IMR-90 (cell line): Measurements from ENCODE around the gene EDEM3. TPM values are rescaled to one million over a fixed set of nuclear protein-coding genes. Genes with fewer than 3 reads are reported as not detected.

Experiments
- ATAC-seq: fragments of 200-7000 bp; cut with Tn5 transposase; 2 replicates; pipeline ENCODE4 v1.9.1; 2020; ENCODE audit warnings: low read depth, mild to moderate bottlenecking, moderate library complexity
- BruUV-seq: library from RNA; stranded (reverse); fragments of 400-500 nt; replicated peaks from 2 replicates; lab custom pipeline; 2021; lab: Mats Ljungman, UMichigan
- CTCF ChIA-PET: fragments of 300-600 bp; formaldehyde crosslinking; extraction: SDS; loops from one replicate; lab custom pipeline; 2021; ENCODE audit warnings: antibody characterized with exemption; lab: Yijun Ruan, JAX
- POLR2A ChIA-PET: fragments of 300-600 bp; sonication (Branson Sonifier 250); formaldehyde crosslinking; loops from one replicate; lab custom pipeline; 2022; ENCODE audit warnings: antibody characterized with exemption; ENCODE audit not compliant: unreplicated experiment; lab: Charles Lee
- DNase-seq: peaks from one replicate; pipeline ENCODE4 v3.0.0; 2013
- H2AFZ ChIP-seq: replicated peaks from 2 replicates; pipeline ENCODE3; 2013; ENCODE audit warnings: low read length, mild to moderate bottlenecking; ENCODE audit not compliant: poor library complexity
- H2AK5ac ChIP-seq: 2 replicates; pipeline ENCODE4 v1.6.1; 2013; ENCODE audit warnings: low read depth, low read length, inconsistent platforms
- H2AK9ac ChIP-seq: replicated peaks from 2 replicates; pipeline ENCODE3; 2013; ENCODE audit warnings: mild to moderate bottlenecking, low read depth, low read length, moderate library complexity; ENCODE audit not compliant: poor library complexity
- H2BK120ac ChIP-seq: 2 replicates; pipeline ENCODE4 v1.6.1; 2013; ENCODE audit warnings: low read depth, low read length, inconsistent platforms
- H2BK15ac ChIP-seq: 3 replicates; pipeline ENCODE4 v1.6.1; 2013; ENCODE audit warnings: low read depth, low read length, inconsistent platforms
- H2BK20ac ChIP-seq: 2 replicates; pipeline ENCODE4 v1.6.1; 2013; ENCODE audit warnings: low read depth, mild to moderate bottlenecking, inconsistent platforms, low read length, moderate library complexity
- H2BK5ac ChIP-seq: 2 replicates; pipeline ENCODE4 v1.6.1; 2013; ENCODE audit warnings: mild to moderate bottlenecking, low read depth, low read length, inconsistent platforms; ENCODE audit not compliant: poor library complexity, severe bottlenecking
- H3K14ac ChIP-seq: replicated peaks from 2 replicates; pipeline ENCODE4 v1.6.1; 2013; ENCODE audit warnings: low read depth, low read length, inconsistent platforms
- H3K18ac ChIP-seq: 2 replicates; pipeline ENCODE4 v1.6.1; 2013; ENCODE audit warnings: low read depth, low read length, control low read depth
- H3K23ac ChIP-seq: 2 replicates; pipeline ENCODE4 v1.6.1; 2013; ENCODE audit warnings: low read depth, low read length, inconsistent platforms
- H3K27ac ChIP-seq: 2 replicates; pipeline ENCODE4 v1.5.1; 2013; ENCODE audit warnings: mild to moderate bottlenecking, control low read depth, low read length; ENCODE audit not compliant: insufficient read depth
- H3K27me3 ChIP-seq: 2 replicates; pipeline ENCODE4 v1.6.1; 2013; ENCODE audit warnings: low read length; ENCODE audit not compliant: control insufficient read depth, insufficient read depth
- H3K36me3 ChIP-seq: 2 replicates; pipeline ENCODE4 v1.6.1; 2013; ENCODE audit warnings: low read length, mixed read lengths; ENCODE audit not compliant: control insufficient read depth, insufficient read depth
- H3K4ac ChIP-seq: 2 replicates; pipeline ENCODE4 v1.6.1; 2013; ENCODE audit warnings: low read depth, low read length, inconsistent platforms
- H3K4me1 ChIP-seq: 2 replicates; pipeline ENCODE4 v1.6.1; 2013; ENCODE audit warnings: low read length, mixed read lengths; ENCODE audit not compliant: control insufficient read depth, insufficient read depth
- H3K4me2 ChIP-seq: 2 replicates; pipeline ENCODE4 v1.6.1; 2013; ENCODE audit warnings: low read depth, mild to moderate bottlenecking, control low read depth, low read length, moderate library complexity
- H3K4me3 ChIP-seq: 2 replicates; pipeline ENCODE4 v1.5.1; 2013; ENCODE audit warnings: low read depth, mild to moderate bottlenecking, control low read depth, low read length, moderate library complexity; ENCODE audit not compliant: insufficient read depth
- H3K56ac ChIP-seq: 2 replicates; pipeline ENCODE4 v1.6.1; 2013; ENCODE audit warnings: low read length, inconsistent platforms; ENCODE audit not compliant: insufficient read depth; ENCODE audit errors: extremely low read depth
- H3K79me1 ChIP-seq, 2 experiments: 2 replicates each; pipeline ENCODE4 v1.6.1; 2013; ENCODE audit warnings: low read length in 2 of 2, inconsistent platforms in 1 of 2, low read depth in 1 of 2
- H3K9ac ChIP-seq: 2 replicates; pipeline ENCODE4 v1.6.1; 2013; ENCODE audit warnings: low read depth, low read length, control low read depth
- H3K9me1 ChIP-seq: 2 replicates; pipeline ENCODE4 v1.6.1; 2013; ENCODE audit warnings: low read length, inconsistent platforms; ENCODE audit not compliant: insufficient read depth
- H3K9me3 ChIP-seq: 2 replicates; pipeline ENCODE4 v1.6.1; 2013; ENCODE audit warnings: low read length; ENCODE audit not compliant: control insufficient read depth, insufficient read depth
- H4K20me1 ChIP-seq: 2 replicates; pipeline ENCODE4 v1.6.1; 2013; ENCODE audit warnings: low read length, inconsistent platforms; ENCODE audit not compliant: insufficient read depth
- H4K5ac ChIP-seq: 2 replicates; pipeline ENCODE4 v1.6.1; 2013; ENCODE audit warnings: mild to moderate bottlenecking, low read depth, low read length, control low read depth
- H4K8ac ChIP-seq, 2 experiments: 2 replicates each; pipeline ENCODE4 v1.6.1; 2013; ENCODE audit warnings: low read depth in 2 of 2, low read length in 2 of 2, control low read depth in 1 of 2, inconsistent platforms in 1 of 2
- H4K91ac ChIP-seq: 2 replicates; pipeline ENCODE4 v1.6.1; 2013; ENCODE audit warnings: low read depth, low read length, inconsistent platforms; ENCODE audit not compliant: insufficient read depth
- BHLHE40 ChIP-seq: fragments of 150-350 bp; IDR thresholded peaks from 2 replicates; pipeline ENCODE4 v1.6.1; 2016; ENCODE audit warnings: mild to moderate bottlenecking, low read depth, low read length
- CEBPB ChIP-seq: IDR thresholded peaks from 2 replicates; pipeline ENCODE4 v1.6.1; 2012; ENCODE audit warnings: low read depth, low read length, improper control_type of control experiment
- CHD1 ChIP-seq: IDR thresholded peaks from 2 replicates; pipeline ENCODE4 v1.6.1; 2012; ENCODE audit warnings: low read depth, low read length, improper control_type of control experiment
- CTCF ChIP-seq: conservative IDR thresholded peaks from 2 replicates; pipeline ENCODE4 v1.5.1; 2012; ENCODE audit warnings: mild to moderate bottlenecking, low read depth, low read length, improper control_type of control experiment
- ELK1 ChIP-seq: fragments of 150-350 bp; IDR thresholded peaks from 2 replicates; pipeline ENCODE4 v1.6.1; 2016; ENCODE audit warnings: low read depth, mild to moderate bottlenecking, low read length, moderate library complexity, borderline replicate concordance
- FOS ChIP-seq: fragments of 150-350 bp; IDR thresholded peaks from 2 replicates; pipeline ENCODE4 v1.6.1; 2016; ENCODE audit warnings: low read depth, low read length
- MAFK ChIP-seq: IDR thresholded peaks from 2 replicates; pipeline ENCODE4 v1.6.1; 2012; ENCODE audit warnings: low read depth, low read length, improper control_type of control experiment
- MAZ ChIP-seq: IDR thresholded peaks from 2 replicates; pipeline ENCODE4 v1.6.1; 2012; ENCODE audit warnings: low read depth, mild to moderate bottlenecking, low read length, improper control_type of control experiment, moderate library complexity, borderline replicate concordance
- MXI1 ChIP-seq: IDR thresholded peaks from 2 replicates; pipeline ENCODE4 v1.6.1; 2012; ENCODE audit warnings: low read depth, mild to moderate bottlenecking, low read length, moderate library complexity, borderline replicate concordance
- NFE2L2 ChIP-seq: fragments of 150-350 bp; IDR thresholded peaks from 2 replicates; pipeline ENCODE4 v1.6.1; 2016; ENCODE audit warnings: low read depth, mild to moderate bottlenecking, low read length
- POLR2A ChIP-seq: IDR thresholded peaks from 2 replicates; pipeline ENCODE4 v1.6.1; 2012; ENCODE audit warnings: mild to moderate bottlenecking, low read depth, low read length
- RAD21 ChIP-seq: IDR thresholded peaks from 2 replicates; pipeline ENCODE4 v1.6.1; 2012; ENCODE audit warnings: low read length, improper control_type of control experiment
- RCOR1 ChIP-seq: IDR thresholded peaks from 2 replicates; pipeline ENCODE4 v1.6.1; 2012; ENCODE audit warnings: mild to moderate bottlenecking, low read length, improper control_type of control experiment; ENCODE audit not compliant: insufficient replicate concordance
- RFX5 ChIP-seq: IDR thresholded peaks from 2 replicates; pipeline ENCODE4 v1.8.0; 2012; ENCODE audit warnings: low read depth, mild to moderate bottlenecking, low read length, moderate library complexity
- SMC3 ChIP-seq: fragments of 150-350 bp; IDR thresholded peaks from 2 replicates; pipeline ENCODE4 v1.6.1; 2016; ENCODE audit warnings: low read depth, mild to moderate bottlenecking, antibody characterized with exemption, low read length, moderate library complexity
- WGBS, 2 experiments: methylation state at CpG; one replicate each; pipeline versions ENCODE4 v1.1.5 to v1.1.7; 2013; ENCODE audit warnings: missing lambda C conversion rate in 2 of 2; ENCODE audit not compliant: insufficient read length in 1 of 2; ENCODE audit errors: extremely low coverage in 2 of 2; 5-methylcytosine and 5-hydroxymethylcytosine counted together
- dilution Hi-C: fragments of 300-500 bp; cut with HindIII; formaldehyde crosslinking; loops from one replicate; pipeline ENCODE4 v1.14.3; 2018; ENCODE audit warnings: low sequenced_read_pairs; ENCODE audit not compliant: unreplicated experiment
- in situ Hi-C: fragments of 300-500 bp; cut with MboI; formaldehyde crosslinking; loops from 3 replicates; pipeline ENCODE4 v1.14.3; 2019; ENCODE audit warnings: low sequenced_read_pairs, inconsistent platforms, mixed read lengths
- intact Hi-C: fragments of 100-400 bp; cut with micrococcal nuclease; formaldehyde crosslinking; loops from 2 replicates; pipeline ENCODE4 v1.10.0; 2022
- polyA plus RNA-seq, 3 experiments: library from polyadenylated mRNA; depleted of rRNA; stranded (reverse); fragments of >200 nt; gene quantifications; 2 replicates each; pipeline ENCODE4 v1.2.3, GENCODE V29; 2012; ENCODE audit warnings: low replicate concordance in 1 of 3
- total RNA-seq: library from RNA; depleted of rRNA; stranded (reverse); fragments of >200 nt; gene quantifications from 2 replicates; pipeline ENCODE4 v1.2.3, GENCODE V29; 2012
- TF ChIP-seq, protein P1 (sequence below): fragments of 150-350 bp; IDR thresholded peaks from 2 replicates; pipeline ENCODE4 v1.6.1; 2017; ENCODE audit warnings: mild to moderate bottlenecking, antibody characterized with exemption, low read length, low read depth

Gene EDEM3
- total and polyA plus RNA-seq, 2 of the 4 experiments (the other 2 are of a cell fraction): 17.5 to 29.9 TPM

GRCh38 chr1:184701816-184702215 lies 52.8 kb downstream of the EDEM3 start:
- Histone ChIP-seq H2BK5ac (no peak overlapping the region), H3K4ac (no peak overlapping the region), H3K27me3 (no peaks in the 10 kb centered on the region), H4K5ac (no peak overlapping the region), H3K79me1 (peaks cover 3% of the 10 kb centered on the region in 2 experiments; a peak in 2 of 4 replicates), H3K27ac (no peak overlapping the region), H4K20me1 (no peaks in the 10 kb centered on the region), H3K18ac (no peak overlapping the region), H3K4me1 (no peaks in the 10 kb centered on the region), H2AK5ac (no peak overlapping the region), H2BK120ac (no peak overlapping the region), H2AK9ac (no peak overlapping the region), H3K14ac (no peak overlapping the region), H3K36me3 (peaks cover 14% of the 10 kb centered on the region), H3K9me3 (no peaks in the 10 kb centered on the region), H3K9me1 (no peaks in the 10 kb centered on the region; the same call in 1 of the 2 replicates), H3K4me2 (no peak overlapping the region), H3K9ac (no peak overlapping the region), H2BK20ac (no peak overlapping the region), H4K8ac (no peak overlapping the region), H2BK15ac (no peak overlapping the region), H3K4me3 (no peak overlapping the region), H3K23ac (no peak overlapping the region), H3K56ac (no peak overlapping the region), H4K91ac (no peak overlapping the region), H2AFZ (no peak overlapping the region)
- TF ChIP-seq BHLHE40: no peak
- no peak for TF ChIP-seq RCOR1
- TF ChIP-seq CTCF: no peak
- no peak for TF ChIP-seq RFX5
- TF ChIP-seq, protein P1, sequence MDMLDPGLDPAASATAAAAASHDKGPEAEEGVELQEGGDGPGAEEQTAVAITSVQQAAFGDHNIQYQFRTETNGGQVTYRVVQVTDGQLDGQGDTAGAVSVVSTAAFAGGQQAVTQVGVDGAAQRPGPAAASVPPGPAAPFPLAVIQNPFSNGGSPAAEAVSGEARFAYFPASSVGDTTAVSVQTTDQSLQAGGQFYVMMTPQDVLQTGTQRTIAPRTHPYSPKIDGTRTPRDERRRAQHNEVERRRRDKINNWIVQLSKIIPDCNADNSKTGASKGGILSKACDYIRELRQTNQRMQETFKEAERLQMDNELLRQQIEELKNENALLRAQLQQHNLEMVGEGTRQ: no peak
- no peak for TF ChIP-seq FOS
- no peak for TF ChIP-seq NFE2L2
- TF ChIP-seq MAZ: no peak
- no peak for TF ChIP-seq RAD21
- no peak for TF ChIP-seq CHD1
- TF ChIP-seq ELK1: no peak
- no peak for TF ChIP-seq CEBPB
- TF ChIP-seq MAFK: no peak
- no peak for TF ChIP-seq SMC3
- TF ChIP-seq POLR2A: no peak
- TF ChIP-seq MXI1: no peak
- WGBS, 2 experiments: no CpG with 5 or more reads among the region's 1 CpG
- ATAC-seq (no peak), DNase-seq (no peak)
- ChIA-PET POLR2A (no interaction called here), CTCF (no interaction called here)
- intact Hi-C loops: no loop called here
- dilution Hi-C loops: no loop called here
- in situ Hi-C loops: loop anchor here (25.0 kb wide), 2 partner anchors 1660 to 1815 kb away; no protein-coding TSS in a partner anchor
- BruUV-seq: no TSS peak
